H9 (cell line): ENCODE measurements around the gene ZC3HAV1. TPM values are rescaled to one million over a fixed set of nuclear protein-coding genes. Genes with fewer than 3 reads are reported as not detected.

Source experiments
- DNase-seq: peaks from one replicate; pipeline ENCODE4 v3.0.0-alpha.2; 2017
- H2AFZ ChIP-seq: one replicate; pipeline ENCODE4 v1.6.1; 2013; ENCODE audit warnings: mild to moderate bottlenecking, low read length, control low read depth, moderate library complexity
- H2AK5ac ChIP-seq: 2 replicates; pipeline ENCODE4 v1.6.1; 2013; ENCODE audit warnings: low read length, control low read depth, mixed read lengths; ENCODE audit not compliant: insufficient read length
- H2BK120ac ChIP-seq: one replicate; pipeline ENCODE4 v1.6.1; 2013; ENCODE audit warnings: low read depth, mild to moderate bottlenecking, low read length, control low read depth, inconsistent platforms; ENCODE audit not compliant: poor library complexity, severe bottlenecking
- H2BK12ac ChIP-seq: 2 replicates; pipeline ENCODE4 v1.6.1; 2013; ENCODE audit warnings: low read length, control low read depth, mixed read lengths, low read depth; ENCODE audit not compliant: insufficient read length
- H2BK15ac ChIP-seq: 2 replicates; pipeline ENCODE4 v1.6.1; 2013; ENCODE audit warnings: low read depth, low read length, control low read depth
- H2BK20ac ChIP-seq: one replicate; pipeline ENCODE4 v1.6.1; 2013; ENCODE audit warnings: low read depth, mild to moderate bottlenecking, low read length, control low read depth, inconsistent platforms; ENCODE audit not compliant: poor library complexity, severe bottlenecking
- H2BK5ac ChIP-seq: 2 replicates; pipeline ENCODE4 v1.6.1; 2013; ENCODE audit warnings: low read length, control low read depth, mixed read lengths; ENCODE audit not compliant: insufficient read length
- H3K14ac ChIP-seq: 2 replicates; pipeline ENCODE4 v1.6.1; 2013; ENCODE audit warnings: low read length, control low read depth; ENCODE audit not compliant: insufficient read depth
- H3K18ac ChIP-seq: 2 replicates; pipeline ENCODE4 v1.6.1; 2013; ENCODE audit warnings: low read depth, mild to moderate bottlenecking, mixed read lengths, low read length, control low read depth; ENCODE audit not compliant: insufficient read length
- H3K23ac ChIP-seq: 2 replicates; pipeline ENCODE4 v1.6.1; 2013; ENCODE audit warnings: low read length, control low read depth, mixed read lengths, low read depth; ENCODE audit not compliant: insufficient read length
- H3K23me2 ChIP-seq: 2 replicates; pipeline ENCODE4 v1.6.1; 2013; ENCODE audit warnings: low read depth, mild to moderate bottlenecking, mixed read lengths, low read length, control low read depth; ENCODE audit not compliant: insufficient read length, poor library complexity, severe bottlenecking
- H3K27ac ChIP-seq: 2 replicates; pipeline ENCODE4 v1.5.1; 2013; ENCODE audit warnings: low read length, control low read depth, mixed read lengths, low read depth; ENCODE audit not compliant: insufficient read length
- H3K27me3 ChIP-seq: 2 replicates; pipeline ENCODE4 v1.6.1; 2013; ENCODE audit warnings: low read length, control low read depth, inconsistent platforms; ENCODE audit not compliant: insufficient read depth
- H3K4ac ChIP-seq: 2 replicates; pipeline ENCODE4 v1.6.1; 2013; ENCODE audit warnings: low read depth, mild to moderate bottlenecking, control low read depth, inconsistent platforms, low read length, moderate library complexity
- H3K4me1 ChIP-seq: 2 replicates; pipeline ENCODE4 v1.6.1; 2013; ENCODE audit warnings: low read length, control low read depth, inconsistent platforms; ENCODE audit not compliant: insufficient read depth
- H3K4me2 ChIP-seq: 2 replicates; pipeline ENCODE4 v1.6.1; 2013; ENCODE audit warnings: low read length, control low read depth, mixed read lengths; ENCODE audit not compliant: insufficient read length, insufficient read depth
- H3K56ac ChIP-seq: 2 replicates; pipeline ENCODE4 v1.6.1; 2013; ENCODE audit warnings: low read depth, mild to moderate bottlenecking, mixed read lengths, low read length, control low read depth; ENCODE audit not compliant: insufficient read length
- H3K79me1 ChIP-seq: 2 replicates; pipeline ENCODE4 v1.6.1; 2013; ENCODE audit warnings: low read depth, mild to moderate bottlenecking, moderate library complexity, low read length, control low read depth, inconsistent platforms; ENCODE audit not compliant: insufficient read depth, poor library complexity, severe bottlenecking
- H3K79me2 ChIP-seq: 2 replicates; pipeline ENCODE4 v1.6.1; 2013; ENCODE audit warnings: low read length, control low read depth, inconsistent platforms; ENCODE audit not compliant: insufficient read depth
- H3K9ac ChIP-seq: 2 replicates; pipeline ENCODE4 v1.6.1; 2013; ENCODE audit warnings: low read length, control low read depth, mixed read lengths; ENCODE audit not compliant: insufficient read length; ENCODE audit errors: extremely low read depth
- H3K9me3 ChIP-seq: one replicate; pipeline ENCODE4 v1.6.1; 2013; ENCODE audit warnings: low read depth, low read length, inconsistent platforms; ENCODE audit not compliant: control insufficient read depth
- H3T11ph ChIP-seq: one replicate; pipeline ENCODE4 v1.6.1; 2013; ENCODE audit warnings: mild to moderate bottlenecking, low read length, control low read depth, inconsistent platforms
- H4K20me1 ChIP-seq: one replicate; pipeline ENCODE4 v1.6.1; 2013; ENCODE audit not compliant: control insufficient read depth, insufficient read length, insufficient read depth
- H4K5ac ChIP-seq: 2 replicates; pipeline ENCODE4 v1.6.1; 2013; ENCODE audit warnings: low read depth, mild to moderate bottlenecking, mixed read lengths, low read length, control low read depth; ENCODE audit not compliant: insufficient read length
- H4K8ac ChIP-seq: replicated peaks from 2 replicates; pipeline ENCODE4 v1.6.1; 2013; ENCODE audit warnings: low read length, control low read depth, mixed read lengths, low read depth; ENCODE audit not compliant: insufficient read length
- H4K91ac ChIP-seq: 2 replicates; pipeline ENCODE4 v1.6.1; 2013; ENCODE audit warnings: low read depth, mild to moderate bottlenecking, moderate library complexity, mixed read lengths, low read length, control low read depth; ENCODE audit not compliant: insufficient read length
- H3K27ac Mint-ChIP-seq, 3 experiments: 2 replicates in 2 of 3; 3 replicates in 1 of 3; pipeline ENCODE4 v1.8.0; 2020 to 2021; ENCODE audit warnings: mixed read lengths in 3 of 3, mild to moderate bottlenecking in 1 of 3, moderate library complexity in 1 of 3
- H3K27me3 Mint-ChIP-seq: 2 replicates; pipeline ENCODE4 v1.8.0; 2021; ENCODE audit warnings: low read depth, mild to moderate bottlenecking, moderate library complexity, mixed read lengths
- H3K36me3 Mint-ChIP-seq, 3 experiments: 2 replicates in 2 of 3; 3 replicates in 1 of 3; pipeline ENCODE4 v1.8.0; 2020 to 2021; ENCODE audit warnings: low read depth in 3 of 3, mixed read lengths in 3 of 3; ENCODE audit not compliant: insufficient read depth in 1 of 3
- H3K4me1 Mint-ChIP-seq, 2 experiments: 2 replicates each; pipeline ENCODE4 v1.8.0; 2020; ENCODE audit warnings: mixed read lengths in 2 of 2
- H3K4me3 Mint-ChIP-seq, 2 experiments: 2 replicates in 1 of 2; 3 replicates in 1 of 2; pipeline ENCODE4 v1.8.0; 2020 to 2021; ENCODE audit warnings: mild to moderate bottlenecking in 2 of 2, mixed read lengths in 2 of 2, moderate library complexity in 1 of 2
- H3K9me3 Mint-ChIP-seq, 2 experiments: 2 replicates in 1 of 2; 3 replicates in 1 of 2; pipeline ENCODE4 v1.8.0; 2020; ENCODE audit warnings: mild to moderate bottlenecking in 2 of 2, mixed read lengths in 2 of 2, moderate library complexity in 1 of 2
- WGBS: extraction: QIAGEN DNeasy Blood & Tissue Kit; methylation state at CpG from one replicate; pipeline ENCODE4 v1.1.7; 2013; ENCODE audit warnings: missing lambda C conversion rate, low lambda C conversion rate, mixed read lengths; ENCODE audit not compliant: insufficient read length; ENCODE audit errors: extremely low coverage; 5-methylcytosine and 5-hydroxymethylcytosine counted together
- total RNA-seq: library from RNA; stranded (reverse); gene quantifications from 2 replicates; pipeline ENCODE4 v1.2.1, GENCODE V29; 2021
- TF ChIP-seq, protein P1 (sequence below): fragments of 200-600 bp; sonication (generic); conservative IDR thresholded peaks from 3 replicates; pipeline ENCODE4 v1.8.0; 2021; ENCODE audit warnings: antibody characterized with exemption, mild to moderate bottlenecking

ZC3HAV1 gene
- total RNA-seq, 1 experiment from 2014 or later, result 32.8 TPM

DNA sequence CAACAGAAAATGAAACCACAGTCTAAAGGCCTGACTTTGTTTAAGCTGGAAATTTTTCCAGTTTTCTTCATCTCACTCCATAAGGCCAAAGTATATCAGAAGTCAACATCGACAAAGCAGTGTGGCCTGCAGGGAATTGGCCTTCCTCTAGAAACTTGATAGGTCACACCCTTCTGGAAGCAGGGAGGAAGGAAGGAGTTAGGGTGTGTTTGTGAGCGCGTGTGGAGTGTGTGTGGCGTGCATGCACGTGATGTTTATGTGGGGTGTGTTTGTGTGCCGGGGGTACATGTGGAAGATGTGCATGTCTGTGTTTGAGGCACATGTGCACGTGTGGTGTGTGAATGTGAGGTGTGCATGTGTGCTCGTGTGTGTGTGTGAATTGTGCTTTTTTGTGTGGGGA, 28.6 kb downstream of the ZC3HAV1 start:
- H4K5ac ChIP-seq, result no peak overlapping the region
- peaks cover 21 to 81% (median 35%) of the 10 kb centered on the region in 3 experiments; a peak in 6 of 7 replicates for H3K36me3 Mint-ChIP-seq

More for the DNA sequence above, 28.6 kb downstream of the ZC3HAV1 start:
- no peak overlapping the region for H4K8ac ChIP-seq
- no peak for DNase-seq
- H4K91ac ChIP-seq, result no peak overlapping the region
- Mint-ChIP-seq H3K27ac (no peak overlapping the region), H3K27me3 (no peaks in the 10 kb centered on the region), H3K9me3 (no peaks in the 10 kb centered on the region), H3K4me3 (no peak overlapping the region), H3K4me1 (no peaks in the 10 kb centered on the region)
- H3K9me3 ChIP-seq, result no peaks in the 10 kb centered on the region
- H3K79me1 ChIP-seq, result no peaks in the 10 kb centered on the region
- H3K56ac ChIP-seq, result no peak overlapping the region
- no peaks in the 10 kb centered on the region for H3K23me2 ChIP-seq
- WGBS, result no CpG with 5 or more reads among the region's 8 CpGs
- H3K79me2 ChIP-seq, result no peaks in the 10 kb centered on the region
- no peak overlapping the region for H3K4ac ChIP-seq
- no peak overlapping the region for H2BK15ac ChIP-seq
- no peak overlapping the region for H2BK20ac ChIP-seq
- no peak overlapping the region for H3K23ac ChIP-seq
- no peak overlapping the region for H2BK12ac ChIP-seq
- no peak overlapping the region for H2AK5ac ChIP-seq
- TF ChIP-seq, protein P1, sequence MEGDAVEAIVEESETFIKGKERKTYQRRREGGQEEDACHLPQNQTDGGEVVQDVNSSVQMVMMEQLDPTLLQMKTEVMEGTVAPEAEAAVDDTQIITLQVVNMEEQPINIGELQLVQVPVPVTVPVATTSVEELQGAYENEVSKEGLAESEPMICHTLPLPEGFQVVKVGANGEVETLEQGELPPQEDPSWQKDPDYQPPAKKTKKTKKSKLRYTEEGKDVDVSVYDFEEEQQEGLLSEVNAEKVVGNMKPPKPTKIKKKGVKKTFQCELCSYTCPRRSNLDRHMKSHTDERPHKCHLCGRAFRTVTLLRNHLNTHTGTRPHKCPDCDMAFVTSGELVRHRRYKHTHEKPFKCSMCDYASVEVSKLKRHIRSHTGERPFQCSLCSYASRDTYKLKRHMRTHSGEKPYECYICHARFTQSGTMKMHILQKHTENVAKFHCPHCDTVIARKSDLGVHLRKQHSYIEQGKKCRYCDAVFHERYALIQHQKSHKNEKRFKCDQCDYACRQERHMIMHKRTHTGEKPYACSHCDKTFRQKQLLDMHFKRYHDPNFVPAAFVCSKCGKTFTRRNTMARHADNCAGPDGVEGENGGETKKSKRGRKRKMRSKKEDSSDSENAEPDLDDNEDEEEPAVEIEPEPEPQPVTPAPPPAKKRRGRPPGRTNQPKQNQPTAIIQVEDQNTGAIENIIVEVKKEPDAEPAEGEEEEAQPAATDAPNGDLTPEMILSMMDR, result no peak
- no peak overlapping the region for H2BK5ac ChIP-seq
- H3K14ac ChIP-seq, result no peak overlapping the region
- no peaks in the 10 kb centered on the region for H3K27me3 ChIP-seq
- no peak overlapping the region for H3K18ac ChIP-seq
- no peak overlapping the region for H3T11ph ChIP-seq
- no peak overlapping the region for H2BK120ac ChIP-seq
- no peaks in the 10 kb centered on the region for H4K20me1 ChIP-seq
- H3K9ac ChIP-seq, result no peak overlapping the region
- H3K4me1 ChIP-seq, result no peaks in the 10 kb centered on the region
- no peak overlapping the region for H2AFZ ChIP-seq
- H3K4me2 ChIP-seq, result no peak overlapping the region
- no peak overlapping the region for H3K27ac ChIP-seq
